ENCODE data around the gene BAK1.

DNA sequence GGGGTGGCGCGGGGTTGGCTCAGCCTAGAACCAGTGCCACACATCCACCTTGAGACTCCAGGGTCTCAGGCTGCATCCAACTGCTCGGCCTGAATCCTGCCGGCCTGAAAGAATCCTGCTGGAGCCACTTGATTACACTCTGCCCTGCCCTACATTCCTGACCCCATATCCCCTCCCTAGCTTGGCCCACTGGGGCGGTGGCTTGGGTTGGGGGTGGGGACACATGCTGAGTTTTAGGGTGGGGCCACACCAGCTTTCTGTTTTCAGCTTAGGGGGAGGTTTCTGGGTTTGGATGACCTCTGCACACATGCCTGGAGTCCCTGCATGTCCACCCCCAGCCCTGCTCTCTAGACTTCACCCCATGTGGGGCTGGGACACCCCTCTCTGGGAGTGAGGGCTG is 47.8 kb upstream of the BAK1 start:
- TF ChIP-seq, protein P1, sequence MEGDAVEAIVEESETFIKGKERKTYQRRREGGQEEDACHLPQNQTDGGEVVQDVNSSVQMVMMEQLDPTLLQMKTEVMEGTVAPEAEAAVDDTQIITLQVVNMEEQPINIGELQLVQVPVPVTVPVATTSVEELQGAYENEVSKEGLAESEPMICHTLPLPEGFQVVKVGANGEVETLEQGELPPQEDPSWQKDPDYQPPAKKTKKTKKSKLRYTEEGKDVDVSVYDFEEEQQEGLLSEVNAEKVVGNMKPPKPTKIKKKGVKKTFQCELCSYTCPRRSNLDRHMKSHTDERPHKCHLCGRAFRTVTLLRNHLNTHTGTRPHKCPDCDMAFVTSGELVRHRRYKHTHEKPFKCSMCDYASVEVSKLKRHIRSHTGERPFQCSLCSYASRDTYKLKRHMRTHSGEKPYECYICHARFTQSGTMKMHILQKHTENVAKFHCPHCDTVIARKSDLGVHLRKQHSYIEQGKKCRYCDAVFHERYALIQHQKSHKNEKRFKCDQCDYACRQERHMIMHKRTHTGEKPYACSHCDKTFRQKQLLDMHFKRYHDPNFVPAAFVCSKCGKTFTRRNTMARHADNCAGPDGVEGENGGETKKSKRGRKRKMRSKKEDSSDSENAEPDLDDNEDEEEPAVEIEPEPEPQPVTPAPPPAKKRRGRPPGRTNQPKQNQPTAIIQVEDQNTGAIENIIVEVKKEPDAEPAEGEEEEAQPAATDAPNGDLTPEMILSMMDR (IDR thresholded peaks at IDR 0.05) = no peak
- TF ChIP-seq POLR2A (IDR thresholded peaks at IDR 0.05) = no peak
